Measurements from ENCODE around the gene ACTR3C.
"Not testable (repeated sequence)": the region's sequence is repeated elsewhere in the genome, so short reads cannot be mapped to it uniquely, and the experiment has no call there.

GRCh38 chr7:150281681-150282403, 41.5 kb downstream of the ACTR3C start:
- TF ChIP-seq CTCF, EZH2phosphoT487, EZH2 (IDR thresholded peaks at IDR 0.05): not testable (repeated sequence)
